Measurements from ENCODE around the gene NUCKS1. TPM values are rescaled to one million over a fixed set of nuclear protein-coding genes. Genes with fewer than 3 reads are reported as not detected.

The NUCKS1 gene
- total and polyA plus RNA-seq, 2 of the 8 experiments (the other 6 are each of a cell fraction or from before 2014, with no cell fraction given): 126 to 461 TPM

DNA sequence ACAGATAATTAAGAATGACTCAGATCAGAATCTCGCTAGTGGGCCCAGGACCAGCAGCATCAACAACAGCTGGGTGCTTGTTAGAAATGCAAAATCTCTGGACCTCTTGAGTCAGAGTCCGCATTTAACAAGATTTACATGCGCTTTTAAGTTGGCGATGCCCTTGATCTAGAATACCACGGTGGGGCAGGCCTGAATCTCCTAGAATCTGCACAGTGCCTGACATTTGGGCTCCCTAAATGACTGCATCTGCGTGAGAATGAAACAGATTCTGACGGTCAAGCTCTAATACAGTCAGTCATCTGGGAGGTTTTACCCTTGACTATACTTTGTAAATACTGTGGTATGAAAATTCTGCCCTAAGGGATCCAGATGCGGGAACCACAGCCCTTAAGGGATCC, 42.5 kb upstream of the NUCKS1 start (continued):
- no peak for TF ChIP-seq BRCA1 (IDR thresholded peaks at IDR 0.05; ENCODE audit: low read depth, low read length)
- no peak for TF ChIP-seq EP300 (IDR thresholded peaks at IDR 0.05; ENCODE audit: borderline replicate concordance in 1 of 2, low read depth in 2 of 2, low read length in 2 of 2)
- no peak for TF ChIP-seq SAP30 (IDR thresholded peaks at IDR 0.05; ENCODE audit: insufficient read depth, insufficient replicate concordance, low read length)

All from H1 (cell line).